SIG-M5 treated with dmso at 0.1 percent for 504 hours (cell line): ENCODE measurements around the gene C20orf144.

ENCODE experiments used
- DNase-seq: peaks from one replicate; lab custom pipeline; 2025; ENCODE audit not compliant: unreplicated experiment; lab: John Stamatoyannopoulos, UW

C20orf144 gene

DNA sequence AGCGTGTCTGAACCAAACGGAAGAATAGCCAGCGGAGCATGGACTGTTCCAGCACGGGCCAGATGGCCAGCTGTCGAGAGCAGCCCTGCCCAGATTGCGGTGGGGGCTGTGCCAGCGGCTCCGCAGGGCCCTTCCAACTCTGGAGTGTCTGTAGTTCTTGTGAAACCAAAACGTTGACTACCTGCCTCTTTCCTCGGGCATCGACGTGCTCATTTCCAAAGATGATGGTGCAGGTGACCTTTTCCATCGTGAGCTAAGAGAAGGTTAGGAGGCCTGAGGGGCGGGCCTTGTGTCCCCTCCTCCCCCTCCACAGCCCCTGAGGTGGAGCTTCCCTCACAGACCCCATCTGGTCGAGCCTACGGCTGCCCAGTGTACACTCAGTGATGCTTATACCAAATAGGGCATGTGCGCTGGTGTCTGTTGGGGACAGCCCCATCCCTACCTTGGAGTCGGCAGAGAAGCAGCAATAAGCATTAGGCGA lies 12.9 kb upstream of the C20orf144 start:
- DNase-seq: no peak

- DNase-seq: no peak
Measured at GRCh38 chr20:33650111-33650752, 11.9 kb upstream of the C20orf144 start.

- DNase-seq: no peak
Measured at GRCh38 chr20:33650753-33651561, 11.2 kb upstream of the C20orf144 start.

DNA sequence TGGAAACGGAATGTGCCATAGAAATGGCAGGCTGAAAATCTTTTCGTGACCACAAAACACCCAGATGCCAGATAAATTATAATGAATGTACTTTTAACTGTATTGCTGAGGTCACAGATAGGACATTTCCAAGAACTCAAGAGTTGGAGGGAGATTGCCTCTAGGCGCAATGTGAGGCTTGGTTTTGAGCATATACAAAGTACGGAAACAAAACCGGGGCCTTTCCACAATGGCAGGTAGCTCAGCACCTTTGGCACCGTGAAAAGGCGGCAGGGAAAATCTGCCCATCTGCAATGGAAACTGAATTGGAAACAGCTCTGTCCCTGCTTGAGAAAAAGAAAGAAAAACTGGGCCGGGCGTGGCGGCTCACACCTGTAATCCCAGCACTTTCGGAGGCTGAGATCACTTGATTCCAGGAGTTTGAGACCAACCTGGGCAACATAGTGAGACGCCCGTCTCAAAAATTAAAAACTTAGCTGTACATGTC lies 10.5 kb upstream of the C20orf144 start:
- no peak for DNase-seq

DNA sequence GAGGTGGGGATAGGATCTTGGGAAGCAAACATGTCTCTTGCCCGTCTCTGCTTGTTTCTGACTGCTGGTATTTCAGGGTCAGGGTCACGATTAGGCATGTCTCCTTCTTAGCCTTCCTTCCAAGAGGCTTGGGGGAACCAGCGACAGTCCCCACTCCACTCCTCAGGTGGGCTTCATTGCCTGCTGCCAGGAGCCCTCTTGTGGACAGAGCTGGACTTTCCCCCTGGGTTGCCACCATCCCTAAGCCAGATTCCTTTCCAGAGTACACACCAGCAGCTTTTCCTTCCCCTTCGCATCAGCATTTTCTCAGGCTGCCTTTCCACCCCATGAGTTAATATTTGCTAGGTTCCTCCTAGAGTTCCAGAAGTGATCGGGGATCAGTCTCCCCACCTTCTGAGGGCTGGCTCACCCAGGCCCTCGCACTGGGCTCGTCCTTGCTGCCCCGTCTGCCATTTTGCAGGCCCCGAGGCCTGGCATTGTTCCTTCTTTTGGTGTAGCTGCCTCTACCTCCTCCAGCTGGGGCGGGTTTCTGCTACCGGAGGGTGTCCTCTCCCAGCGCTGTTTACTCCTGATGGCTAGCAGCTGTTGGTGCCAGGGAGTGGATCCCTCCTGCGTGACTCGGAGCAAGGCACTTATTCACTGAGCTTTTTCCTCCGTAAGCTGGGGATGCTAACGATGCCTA lies 8.8 kb upstream of the C20orf144 start:
- peak; percentile 47 for DNase-seq

DNA sequence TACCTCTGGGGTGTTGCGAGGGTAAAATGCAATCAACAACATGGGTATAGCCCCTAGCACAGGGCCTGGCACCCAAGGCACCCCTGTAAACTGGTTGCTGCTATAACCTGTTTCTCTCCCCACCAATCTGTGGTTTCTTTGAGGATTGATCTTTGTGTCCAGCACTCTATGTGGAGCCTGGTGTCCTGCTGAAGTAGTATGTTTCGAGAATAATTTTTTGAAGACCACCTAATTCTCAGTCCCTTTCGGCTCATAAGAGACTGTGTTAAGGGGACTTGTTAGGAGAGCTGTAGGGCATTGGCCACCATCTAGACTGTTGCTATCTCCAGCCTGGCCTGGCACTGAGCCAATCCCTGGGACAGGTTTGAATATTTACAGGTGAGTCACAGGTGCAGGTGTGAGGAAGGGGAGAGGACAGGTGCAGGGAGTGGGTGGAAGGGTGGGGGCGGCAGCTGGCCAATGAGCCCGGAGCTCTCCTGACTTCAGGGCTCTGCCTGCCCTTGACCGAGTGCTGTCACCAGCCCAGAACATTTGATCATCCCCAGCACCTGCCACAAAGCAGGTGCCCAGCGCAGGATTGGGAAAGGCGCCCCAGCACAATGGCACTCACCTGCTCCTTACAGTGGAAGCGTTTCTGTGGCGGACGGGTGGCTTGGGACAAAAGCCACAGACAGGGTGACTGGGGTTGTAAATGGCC lies 8.1 kb upstream of the C20orf144 start:
- DNase-seq: no peak

GRCh38 chr20:33654680-33655161 lies 7.4 kb upstream of the C20orf144 start:
- no peak for DNase-seq

GRCh38 chr20:33655164-33655563 lies 7.0 kb upstream of the C20orf144 start:
- no peak for DNase-seq

GRCh38 chr20:33656010-33656782 lies 5.9 kb upstream of the C20orf144 start:
- DNase-seq: no peak

DNA sequence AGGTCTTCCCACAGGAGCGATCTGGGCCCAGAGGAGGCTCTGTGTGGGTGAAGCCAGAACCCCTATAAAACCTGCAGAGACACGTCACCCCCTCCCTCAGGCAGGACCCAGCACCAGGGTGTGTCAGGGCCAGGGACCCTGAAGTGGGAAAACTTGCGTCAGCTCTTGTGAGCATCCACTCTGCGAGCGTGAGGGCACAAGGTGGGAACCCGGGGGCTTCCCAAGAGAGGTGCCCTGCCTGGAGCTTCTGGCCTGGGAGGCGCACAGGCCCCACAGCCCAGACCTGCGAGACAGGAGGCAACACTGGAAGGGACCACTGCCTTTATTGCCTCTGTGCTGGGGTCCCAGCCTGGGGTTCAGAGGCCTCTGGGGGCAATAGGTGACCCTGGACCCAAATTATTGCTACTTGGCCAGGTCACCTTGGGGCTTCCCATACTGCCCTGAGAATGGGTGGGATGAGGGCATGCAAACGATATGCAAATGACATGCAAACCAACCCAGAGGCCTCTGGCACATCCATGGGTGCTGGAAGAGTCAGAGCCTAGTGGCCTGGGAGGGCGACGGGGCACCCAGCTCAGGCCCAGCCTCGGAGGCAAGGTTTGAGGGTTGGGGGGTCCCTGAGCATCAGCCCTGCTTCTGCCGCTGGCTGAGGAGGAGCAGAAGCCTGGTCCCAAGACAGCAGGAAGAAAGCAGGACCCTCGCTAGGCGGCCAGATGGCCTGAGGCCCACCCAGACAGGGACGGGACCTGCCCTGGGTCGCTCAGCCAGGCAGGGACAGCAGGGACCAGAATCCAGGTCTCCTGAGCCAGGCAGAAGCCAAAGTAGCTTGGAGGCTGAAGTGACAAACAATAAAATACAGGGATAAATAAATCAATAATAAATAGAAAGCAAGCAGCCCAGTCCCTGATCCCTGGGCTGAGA lies 5.1 kb upstream of the C20orf144 start:
- no peak for DNase-seq

- no peak for DNase-seq
Measured at GRCh38 chr20:33657704-33658095, 4.4 kb upstream of the C20orf144 start.

- no peak for DNase-seq
Measured at GRCh38 chr20:33658510-33658909, 3.6 kb upstream of the C20orf144 start.

GRCh38 chr20:33658929-33659328 lies 3.2 kb upstream of the C20orf144 start:
- DNase-seq: no peak

GRCh38 chr20:33659341-33660034 lies 2.6 kb upstream of the C20orf144 start:
- DNase-seq: no peak

GRCh38 chr20:33660035-33660684 lies 2.0 kb upstream of the C20orf144 start:
- DNase-seq: no peak

GRCh38 chr20:33660685-33661058 lies 1.5 kb upstream of the C20orf144 start:
- DNase-seq: no peak

GRCh38 chr20:33663161-33664084 lies 1.3 kb downstream of the C20orf144 start:
- DNase-seq: peak; percentile 76
